Measurements from ENCODE around the gene PLEKHA5.
"Not testable (repeated sequence)": the region's sequence is repeated elsewhere in the genome, so short reads cannot be mapped to it uniquely, and the experiment has no call there.

Gene PLEKHA5

DNA sequence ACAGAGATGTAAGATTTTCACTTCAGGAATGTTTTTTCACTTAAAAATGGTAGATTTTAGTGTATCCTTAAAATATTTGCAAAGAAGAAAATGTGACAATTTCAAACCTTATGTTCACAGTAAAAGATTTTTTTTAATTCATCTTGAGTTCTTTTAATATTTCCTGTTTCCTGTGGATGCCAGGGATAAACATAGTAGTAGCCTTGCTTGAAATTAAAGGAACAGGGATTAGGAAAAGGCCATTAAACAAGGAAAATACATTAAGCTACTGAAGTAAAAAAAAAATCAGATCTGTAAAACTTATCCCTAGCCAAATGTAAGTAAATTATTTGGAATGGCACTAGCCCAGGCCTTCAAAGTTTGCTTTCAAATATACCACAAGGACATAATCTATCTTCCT, 171.7 kb downstream of the PLEKHA5 start:
- Histone ChIP-seq H3K9me3 (ENCODE audit: control insufficient read depth, low read length) (no peaks in the 10 kb centered on the region), H3K36me3 (ENCODE audit: control insufficient read depth, insufficient read depth, low read length) (peaks cover 50% of the 10 kb centered on the region), H3K27ac (ENCODE audit: low read depth, low read length, severe bottlenecking) (no peak overlapping the region), H3K4me3 (ENCODE audit: extremely low read depth, insufficient read depth, low read length, poor library complexity, severe bottlenecking) (no peak overlapping the region), H3K4me1 (ENCODE audit: control insufficient read depth, insufficient read depth, low read length, poor library complexity, severe bottlenecking) (no peaks in the 10 kb centered on the region)

DNA sequence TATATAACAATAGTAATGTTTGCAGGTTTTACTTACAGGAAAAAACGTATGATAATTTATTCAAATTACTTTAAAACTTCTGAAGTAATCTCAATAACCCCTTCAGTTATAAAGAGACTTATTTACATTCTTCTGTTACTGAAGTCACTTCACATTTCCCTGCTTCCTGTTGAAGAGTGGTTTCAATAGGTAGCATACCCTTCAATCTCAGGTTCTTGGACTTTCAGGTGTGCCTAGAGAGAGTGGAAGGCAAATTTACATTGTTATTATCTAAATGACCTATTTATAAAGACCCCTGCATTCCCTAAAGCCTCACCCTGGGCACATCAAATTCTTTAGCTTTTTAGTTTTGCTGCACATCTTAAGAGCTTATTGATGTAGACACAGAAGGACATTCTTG, 172.2 kb downstream of the PLEKHA5 start:
- no peak overlapping the region for H3K4me3 ChIP-seq (ENCODE audit: extremely low read depth, insufficient read depth, low read length, poor library complexity, severe bottlenecking)
- peaks cover 53% of the 10 kb centered on the region for H3K36me3 ChIP-seq (ENCODE audit: control insufficient read depth, insufficient read depth, low read length)
- WGBS, 2 experiments (ENCODE audit: insufficient coverage in 2 of 2), result no CpG with 5 or more reads among the region's 1 CpG
- H3K27ac ChIP-seq (ENCODE audit: low read depth, low read length, severe bottlenecking), result no peak overlapping the region
- no peaks in the 10 kb centered on the region for H3K4me1 ChIP-seq (ENCODE audit: control insufficient read depth, insufficient read depth, low read length, poor library complexity, severe bottlenecking)
- no peaks in the 10 kb centered on the region for H3K9me3 ChIP-seq (ENCODE audit: control insufficient read depth, low read length)

- WGBS, 2 experiments (ENCODE audit: insufficient coverage in 2 of 2), result 93 to 100% methylated on average over 3 to 4 of the region's 5 CpGs
- H3K4me3 ChIP-seq (ENCODE audit: extremely low read depth, insufficient read depth, low read length, poor library complexity, severe bottlenecking), result no peak overlapping the region
- H3K4me1 ChIP-seq (ENCODE audit: control insufficient read depth, insufficient read depth, low read length, poor library complexity, severe bottlenecking), result no peaks in the 10 kb centered on the region
- peaks cover 52% of the 10 kb centered on the region for H3K36me3 ChIP-seq (ENCODE audit: control insufficient read depth, insufficient read depth, low read length)
- no peak overlapping the region for H3K27ac ChIP-seq (ENCODE audit: low read depth, low read length, severe bottlenecking)
- no peaks in the 10 kb centered on the region for H3K9me3 ChIP-seq (ENCODE audit: control insufficient read depth, low read length)
Observed at GRCh38 chr12:19302100-19302640, 172.6 kb downstream of the PLEKHA5 start.

DNA sequence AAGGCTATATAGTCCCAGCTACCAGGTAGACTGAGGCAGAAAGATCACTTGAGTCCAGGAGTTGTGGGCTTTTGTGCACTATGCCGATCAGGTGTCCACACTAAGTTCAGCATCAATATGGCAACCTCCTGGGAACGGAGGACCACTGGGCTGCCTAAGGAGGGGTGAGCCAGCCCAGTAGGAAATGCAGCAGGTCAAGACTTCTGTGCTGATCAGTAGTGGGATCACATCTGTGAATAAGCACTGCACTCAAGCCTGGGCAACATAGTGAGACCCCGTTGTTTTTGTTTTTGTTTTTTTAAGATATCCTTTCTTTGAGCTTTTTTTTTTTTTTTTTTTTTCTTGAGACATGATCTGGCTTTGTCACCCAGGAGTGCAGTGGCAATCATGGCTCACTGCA, 174.0 kb downstream of the PLEKHA5 start:
- H3K36me3 ChIP-seq (ENCODE audit: control insufficient read depth, insufficient read depth, low read length), result peaks cover 55% of the 10 kb centered on the region
- 84 to 100% methylated on average over 2 of the region's 3 CpGs for WGBS, 2 experiments (ENCODE audit: insufficient coverage in 2 of 2)
- H3K27ac ChIP-seq (ENCODE audit: low read depth, low read length, severe bottlenecking), result no peak overlapping the region
- H3K9me3 ChIP-seq (ENCODE audit: control insufficient read depth, low read length), result no peaks in the 10 kb centered on the region
- no peaks in the 10 kb centered on the region for H3K4me1 ChIP-seq (ENCODE audit: control insufficient read depth, insufficient read depth, low read length, poor library complexity, severe bottlenecking)
- no peak overlapping the region for H3K4me3 ChIP-seq (ENCODE audit: extremely low read depth, insufficient read depth, low read length, poor library complexity, severe bottlenecking)

DNA sequence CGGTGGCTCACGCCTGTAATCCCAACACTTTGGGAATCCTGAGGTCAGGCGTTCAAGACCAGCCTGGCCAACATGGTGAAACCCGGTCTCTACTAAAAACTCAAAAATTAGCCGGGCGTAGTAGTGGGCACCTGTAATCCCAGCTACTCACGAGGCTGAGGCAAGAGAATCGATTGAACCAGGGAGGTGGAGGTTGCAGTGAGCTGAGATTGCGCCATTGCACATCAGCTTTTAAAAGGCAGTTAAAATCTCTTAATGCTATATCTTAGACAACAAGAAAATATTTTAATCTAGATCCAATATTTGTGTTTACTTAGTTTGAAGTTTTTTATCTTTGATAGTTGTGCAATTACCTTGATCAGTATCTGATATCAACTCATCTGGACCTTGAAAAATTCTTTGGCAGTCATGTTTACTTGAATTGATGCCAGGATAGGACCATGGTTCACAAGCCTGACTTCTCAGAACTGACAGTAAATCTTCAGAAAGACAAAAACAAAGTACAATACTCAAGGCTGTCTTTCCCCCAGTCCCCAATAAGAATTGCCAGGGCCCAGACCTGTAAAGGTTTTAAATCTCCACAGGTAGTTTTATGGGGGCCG, 174.7 kb downstream of the PLEKHA5 start:
- H3K4me1 ChIP-seq (ENCODE audit: control insufficient read depth, insufficient read depth, low read length, poor library complexity, severe bottlenecking), result no peaks in the 10 kb centered on the region
- 91 to 98% methylated on average over 8 of the region's 10 CpGs for WGBS, 2 experiments (ENCODE audit: insufficient coverage in 2 of 2)
- H3K27ac ChIP-seq (ENCODE audit: low read depth, low read length, severe bottlenecking), result no peak overlapping the region
- no peaks in the 10 kb centered on the region for H3K9me3 ChIP-seq (ENCODE audit: control insufficient read depth, low read length)
- peaks cover 47% of the 10 kb centered on the region for H3K36me3 ChIP-seq (ENCODE audit: control insufficient read depth, insufficient read depth, low read length)
- H3K4me3 ChIP-seq (ENCODE audit: extremely low read depth, insufficient read depth, low read length, poor library complexity, severe bottlenecking), result no peak overlapping the region

GRCh38 chr12:19305621-19306020, 176.1 kb downstream of the PLEKHA5 start:
- 95 to 98% methylated on average over 10 to 11 of the region's 14 CpGs for WGBS, 2 experiments (ENCODE audit: insufficient coverage in 2 of 2)
- not testable (repeated sequence) for H3K4me1 ChIP-seq (ENCODE audit: control insufficient read depth, insufficient read depth, low read length, poor library complexity, severe bottlenecking); H3K27ac ChIP-seq (ENCODE audit: low read depth, low read length, severe bottlenecking); H3K4me3 ChIP-seq (ENCODE audit: extremely low read depth, insufficient read depth, low read length, poor library complexity, severe bottlenecking); H3K9me3 ChIP-seq (ENCODE audit: control insufficient read depth, low read length)
- H3K36me3 ChIP-seq (ENCODE audit: control insufficient read depth, insufficient read depth, low read length), result peaks cover 47% of the 10 kb centered on the region

DNA sequence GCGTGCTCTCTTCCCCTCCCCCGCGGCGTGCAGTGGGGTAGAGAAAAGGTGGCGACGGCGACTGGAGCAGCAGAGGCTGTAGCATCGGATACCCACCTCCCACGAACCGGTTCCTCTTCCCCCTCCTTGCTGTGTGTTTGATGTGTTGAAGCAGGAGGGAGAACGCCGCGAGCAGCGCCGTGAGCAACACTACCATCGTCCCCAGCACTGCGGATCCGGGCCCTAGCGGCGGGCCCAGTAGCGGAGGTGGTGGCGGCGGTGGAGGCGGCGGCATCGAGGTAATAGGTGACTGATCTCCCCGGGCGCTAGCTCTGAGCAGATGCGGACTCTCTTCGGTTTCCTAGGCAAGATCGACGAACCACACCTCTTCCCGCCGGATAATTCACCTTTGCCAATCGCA, 176.8 kb downstream of the PLEKHA5 start:
- Histone ChIP-seq H3K27ac (ENCODE audit: low read depth, low read length, severe bottlenecking) (no peak overlapping the region), H3K9me3 (ENCODE audit: control insufficient read depth, low read length) (no peaks in the 10 kb centered on the region), H3K36me3 (ENCODE audit: control insufficient read depth, insufficient read depth, low read length) (peaks cover 47% of the 10 kb centered on the region), H3K4me3 (ENCODE audit: extremely low read depth, insufficient read depth, low read length, poor library complexity, severe bottlenecking) (no peak overlapping the region), H3K4me1 (ENCODE audit: control insufficient read depth, insufficient read depth, low read length, poor library complexity, severe bottlenecking) (no peaks in the 10 kb centered on the region)
- WGBS, 2 experiments (ENCODE audit: insufficient coverage in 2 of 2), result 96 to 98% methylated on average over 21 to 22 of the region's 35 CpGs

DNA sequence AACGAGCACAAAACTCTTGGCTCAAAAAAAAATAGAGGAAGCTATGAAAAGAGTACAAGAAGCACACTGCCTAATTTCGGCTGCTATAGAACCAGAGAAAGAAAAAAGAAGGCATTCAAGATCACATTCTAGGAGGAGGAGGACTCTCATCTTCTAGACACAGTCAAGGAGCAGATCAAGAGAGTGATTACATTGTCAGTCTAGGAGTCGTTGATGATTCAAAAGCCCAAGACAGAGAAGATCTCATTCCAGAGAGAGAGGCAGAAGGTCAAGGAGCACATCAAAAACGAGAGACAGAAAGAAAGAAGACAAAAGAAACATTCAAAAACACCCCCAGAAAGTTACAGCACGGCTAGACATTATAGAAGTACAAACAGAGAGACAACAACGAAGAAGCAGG, 177.9 kb downstream of the PLEKHA5 start:
- 71 to 100% methylated on average over 1 of the region's 6 CpGs for WGBS, 2 experiments (ENCODE audit: insufficient coverage in 2 of 2)
- Histone ChIP-seq H3K4me1 (ENCODE audit: control insufficient read depth, insufficient read depth, low read length, poor library complexity, severe bottlenecking) (no peaks in the 10 kb centered on the region), H3K27ac (ENCODE audit: low read depth, low read length, severe bottlenecking) (no peak overlapping the region), H3K36me3 (ENCODE audit: control insufficient read depth, insufficient read depth, low read length) (peaks cover 39% of the 10 kb centered on the region), H3K4me3 (ENCODE audit: extremely low read depth, insufficient read depth, low read length, poor library complexity, severe bottlenecking) (no peak overlapping the region), H3K9me3 (ENCODE audit: control insufficient read depth, low read length) (no peaks in the 10 kb centered on the region)

DNA sequence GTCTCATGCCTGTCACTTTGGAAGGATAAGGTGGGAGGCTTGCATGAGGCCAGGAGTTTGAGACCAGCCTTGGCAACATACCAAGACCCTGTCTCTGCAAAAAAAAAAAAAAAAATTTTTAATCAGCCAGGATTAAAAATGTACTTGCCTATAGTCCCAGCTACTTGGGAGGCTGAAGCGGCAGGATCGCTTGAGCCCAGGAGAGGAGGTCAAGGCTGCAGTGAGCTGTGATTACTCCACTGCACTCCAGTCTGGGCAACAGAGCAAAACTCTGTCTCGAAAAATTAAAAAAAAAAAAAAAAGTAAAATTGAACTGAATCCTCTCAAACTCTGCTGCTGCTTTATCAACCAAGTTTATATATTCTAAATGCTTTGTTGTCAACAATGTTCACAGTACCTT, 181.6 kb downstream of the PLEKHA5 start:
- peaks cover 14% of the 10 kb centered on the region for H3K36me3 ChIP-seq (ENCODE audit: control insufficient read depth, insufficient read depth, low read length)
- WGBS, 2 experiments (ENCODE audit: insufficient coverage in 2 of 2), result no CpG with 5 or more reads among the region's 3 CpGs
- H3K27ac ChIP-seq (ENCODE audit: low read depth, low read length, severe bottlenecking), result no peak overlapping the region
- peaks cover under 1% of the 10 kb centered on the region for H3K4me1 ChIP-seq (ENCODE audit: control insufficient read depth, insufficient read depth, low read length, poor library complexity, severe bottlenecking)
- H3K9me3 ChIP-seq (ENCODE audit: control insufficient read depth, low read length), result no peaks in the 10 kb centered on the region
- H3K4me3 ChIP-seq (ENCODE audit: extremely low read depth, insufficient read depth, low read length, poor library complexity, severe bottlenecking), result no peak overlapping the region

GRCh38 chr12:19312637-19313036, 183.1 kb downstream of the PLEKHA5 start:
- peaks cover 3% of the 10 kb centered on the region for H3K4me1 ChIP-seq (ENCODE audit: control insufficient read depth, insufficient read depth, low read length, poor library complexity, severe bottlenecking)
- no peaks in the 10 kb centered on the region for H3K9me3 ChIP-seq (ENCODE audit: control insufficient read depth, low read length)
- peaks cover under 1% of the 10 kb centered on the region for H3K36me3 ChIP-seq (ENCODE audit: control insufficient read depth, insufficient read depth, low read length)
- 100% methylated on average over 1 of the region's 2 CpGs; no CpG with 5 or more reads in 1 of the 2 experiments for WGBS, 2 experiments (ENCODE audit: insufficient coverage in 2 of 2)
- H3K27ac ChIP-seq (ENCODE audit: low read depth, low read length, severe bottlenecking), result no peak overlapping the region
- no peak overlapping the region for H3K4me3 ChIP-seq (ENCODE audit: extremely low read depth, insufficient read depth, low read length, poor library complexity, severe bottlenecking)

- Histone ChIP-seq H3K36me3 (ENCODE audit: control insufficient read depth, insufficient read depth, low read length) (peaks cover 11% of the 10 kb centered on the region), H3K4me1 (ENCODE audit: control insufficient read depth, insufficient read depth, low read length, poor library complexity, severe bottlenecking) (peaks cover 3% of the 10 kb centered on the region), H3K27ac (ENCODE audit: low read depth, low read length, severe bottlenecking) (no peak overlapping the region), H3K4me3 (ENCODE audit: extremely low read depth, insufficient read depth, low read length, poor library complexity, severe bottlenecking) (no peak overlapping the region), H3K9me3 (ENCODE audit: control insufficient read depth, low read length) (no peaks in the 10 kb centered on the region)
- no CpG with 5 or more reads among the region's 2 CpGs for WGBS, 2 experiments (ENCODE audit: insufficient coverage in 2 of 2)
Observed at GRCh38 chr12:19316425-19316824, 186.9 kb downstream of the PLEKHA5 start.

Measured in mesodermal cell (in vitro differentiated cells).